ENCODE results near the gene MAPKAP1. TPM values are rescaled to one million over a fixed set of nuclear protein-coding genes. Genes with fewer than 3 reads are reported as not detected.

Gene MAPKAP1
- total RNA-seq, 1 donor from 2014 or later: 127 TPM

GRCh38 chr9:125397736-125398135 lies 309.3 kb downstream of the MAPKAP1 start:
- Histone ChIP-seq H3K4me3 (no peak overlapping the region), H3K27me3 (ENCODE audit: low read depth) (no peaks in the 10 kb centered on the region), H3K9me3 (replicated peaks) (no peaks in the 10 kb centered on the region), H3K27ac (replicated peaks) (no peak overlapping the region), H3K36me3 (no peaks in the 10 kb centered on the region), H3K4me1 (no peaks in the 10 kb centered on the region)
- TF ChIP-seq CTCF (IDR thresholded peaks at IDR 0.05; ENCODE audit: borderline replicate concordance): no peak
- intact Hi-C loops (cut with micrococcal nuclease): no loop called here
- no peak for DNase-seq

GRCh38 chr9:125396799-125397198 lies 310.2 kb downstream of the MAPKAP1 start:
- Histone ChIP-seq H3K36me3 (no peaks in the 10 kb centered on the region), H3K27ac (replicated peaks) (no peak overlapping the region), H3K27me3 (ENCODE audit: low read depth) (no peaks in the 10 kb centered on the region), H3K4me3 (no peak overlapping the region), H3K9me3 (replicated peaks) (no peaks in the 10 kb centered on the region), H3K4me1 (no peaks in the 10 kb centered on the region)
- no peak for TF ChIP-seq CTCF (IDR thresholded peaks at IDR 0.05; ENCODE audit: borderline replicate concordance)
- no peak for DNase-seq
- intact Hi-C loops (cut with micrococcal nuclease): no loop called here

GRCh38 chr9:125393426-125393825 lies 313.6 kb downstream of the MAPKAP1 start:
- Histone ChIP-seq H3K4me3 (no peak overlapping the region), H3K27ac (replicated peaks) (no peak overlapping the region), H3K4me1 (no peaks in the 10 kb centered on the region), H3K9me3 (replicated peaks) (no peaks in the 10 kb centered on the region), H3K36me3 (no peaks in the 10 kb centered on the region), H3K27me3 (ENCODE audit: low read depth) (no peaks in the 10 kb centered on the region)
- no peak for DNase-seq
- TF ChIP-seq CTCF (IDR thresholded peaks at IDR 0.05; ENCODE audit: borderline replicate concordance): no peak
- intact Hi-C loops (cut with micrococcal nuclease): no loop called here

- intact Hi-C loops (cut with micrococcal nuclease): no loop called here
- no peaks in the 10 kb centered on the region for H3K36me3 ChIP-seq
- no peaks in the 10 kb centered on the region for H3K4me1 ChIP-seq
- no peak for DNase-seq
- no peak for TF ChIP-seq CTCF (IDR thresholded peaks at IDR 0.05; ENCODE audit: borderline replicate concordance)
- H3K4me3 ChIP-seq: no peak overlapping the region
- H3K27me3 ChIP-seq (ENCODE audit: low read depth): no peaks in the 10 kb centered on the region
- H3K27ac ChIP-seq (replicated peaks): no peak overlapping the region
- H3K9me3 ChIP-seq (replicated peaks): no peaks in the 10 kb centered on the region
Observed at GRCh38 chr9:125391704-125392103, 315.3 kb downstream of the MAPKAP1 start.

- H3K4me3 ChIP-seq: no peak overlapping the region
Observed at GRCh38 chr9:125388978-125389377, 318.0 kb downstream of the MAPKAP1 start.

More at GRCh38 chr9:125388978-125389377, 318.0 kb downstream of the MAPKAP1 start:
- no peaks in the 10 kb centered on the region for H3K4me1 ChIP-seq
- no peak overlapping the region for H3K27ac ChIP-seq (replicated peaks)
- no peaks in the 10 kb centered on the region for H3K27me3 ChIP-seq (ENCODE audit: low read depth)
- no peaks in the 10 kb centered on the region for H3K36me3 ChIP-seq
- intact Hi-C loops (cut with micrococcal nuclease): no loop called here
- no peaks in the 10 kb centered on the region for H3K9me3 ChIP-seq (replicated peaks)
- DNase-seq: no peak
- no peak for TF ChIP-seq CTCF (IDR thresholded peaks at IDR 0.05; ENCODE audit: borderline replicate concordance)

Data from left ventricle myocardium inferior (tissue), 1 donor.